ENCODE results near the gene SLC11A2.
"Not testable (repeated sequence)": the region's sequence is repeated elsewhere in the genome, so short reads cannot be mapped to it uniquely, and the experiment has no call there.

SLC11A2 gene

GRCh38 chr12:50988871-50989270, 37.3 kb downstream of the SLC11A2 start:
- no peak for DNase-seq

DNA sequence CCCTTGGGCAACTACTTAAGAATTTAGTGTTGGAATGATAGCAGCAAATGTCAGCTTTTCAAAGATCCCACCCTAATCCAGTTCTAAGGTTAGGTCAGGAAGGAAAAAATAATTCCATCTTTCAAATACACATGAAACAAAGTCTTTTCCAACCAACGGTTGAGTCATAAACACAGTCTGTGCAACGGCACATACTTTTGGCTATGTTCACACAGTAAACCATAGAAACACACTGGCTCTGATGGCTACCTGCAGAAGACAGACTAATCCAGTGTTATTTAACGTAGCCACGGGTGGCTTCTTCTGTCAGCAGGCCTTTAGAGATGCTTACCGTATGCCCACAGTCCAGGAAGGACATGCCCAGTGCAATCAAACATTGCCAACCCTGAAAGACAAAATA, 38.1 kb downstream of the SLC11A2 start:
- no peak for DNase-seq

DNA sequence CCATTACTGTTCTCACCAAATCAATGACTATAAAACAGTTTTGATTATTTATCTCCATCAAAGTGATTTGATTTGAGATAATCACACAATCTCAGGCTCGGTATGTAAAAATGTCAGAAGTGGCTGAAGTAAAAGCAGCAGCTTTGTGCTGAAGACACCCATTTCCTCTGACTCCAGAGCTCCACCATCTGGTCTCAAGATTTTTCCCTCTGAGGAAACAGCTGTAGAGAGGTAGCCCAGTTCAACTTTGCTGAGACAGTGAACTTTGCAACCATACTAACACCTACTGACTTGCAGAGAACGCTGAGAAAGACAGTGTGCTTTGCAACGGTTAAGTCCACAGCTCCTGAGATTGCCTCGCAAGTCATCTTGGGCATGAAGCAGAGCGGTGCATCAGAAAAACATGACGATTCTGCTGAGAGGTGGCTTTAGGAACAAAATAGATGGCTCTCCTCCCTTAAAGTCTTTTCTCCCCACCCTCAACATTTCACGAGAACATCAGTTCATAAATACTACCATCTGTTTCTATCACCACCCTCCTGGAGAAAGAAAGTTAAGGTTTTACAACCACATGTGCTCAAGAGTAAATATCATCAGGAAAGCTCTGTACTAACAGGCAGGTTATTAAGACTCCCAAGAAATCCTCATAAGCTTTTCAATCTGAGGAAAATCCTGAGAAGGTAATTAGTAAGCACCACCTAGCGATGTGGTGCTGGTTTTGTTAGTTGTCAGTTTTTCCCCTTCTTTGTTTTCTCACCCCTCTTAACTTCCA, 39.0 kb downstream of the SLC11A2 start:
- DNase-seq, result no peak

- DNase-seq, result no peak
Measured at GRCh38 chr12:50985322-50985721, 40.9 kb downstream of the SLC11A2 start.

GRCh38 chr12:50984586-50985298, 41.4 kb downstream of the SLC11A2 start:
- no peak for DNase-seq

GRCh38 chr12:50981319-50982239, 44.6 kb downstream of the SLC11A2 start:
- DNase-seq, result no peak

DNA sequence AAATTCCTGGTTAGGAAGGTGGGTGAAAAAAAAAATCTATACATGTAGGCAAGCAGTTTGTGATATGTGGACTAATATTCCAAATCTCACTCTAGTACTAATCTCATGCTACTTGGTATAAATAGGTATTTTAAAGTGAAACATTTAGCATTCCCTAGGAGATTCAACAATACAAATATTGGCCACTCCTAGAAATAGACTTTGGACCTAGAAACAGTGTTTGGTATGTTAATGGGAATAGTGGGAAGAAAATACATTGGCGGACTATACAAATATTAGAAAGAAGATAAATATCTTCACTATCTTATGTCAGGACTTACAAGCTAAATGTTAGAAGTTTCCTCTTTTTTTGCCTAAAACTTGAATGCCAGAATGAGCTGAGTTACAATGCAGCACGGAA, 45.6 kb downstream of the SLC11A2 start:
- no peak for DNase-seq

- DNase-seq, result peak; percentile 42
Measured at GRCh38 chr12:50979369-50980052, 46.7 kb downstream of the SLC11A2 start.

GRCh38 chr12:50971946-50972345, 54.2 kb downstream of the SLC11A2 start:
- DNase-seq, result no peak

- DNase-seq, result no peak
Measured at GRCh38 chr12:50964432-50964831, 61.8 kb downstream of the SLC11A2 start.

DNA sequence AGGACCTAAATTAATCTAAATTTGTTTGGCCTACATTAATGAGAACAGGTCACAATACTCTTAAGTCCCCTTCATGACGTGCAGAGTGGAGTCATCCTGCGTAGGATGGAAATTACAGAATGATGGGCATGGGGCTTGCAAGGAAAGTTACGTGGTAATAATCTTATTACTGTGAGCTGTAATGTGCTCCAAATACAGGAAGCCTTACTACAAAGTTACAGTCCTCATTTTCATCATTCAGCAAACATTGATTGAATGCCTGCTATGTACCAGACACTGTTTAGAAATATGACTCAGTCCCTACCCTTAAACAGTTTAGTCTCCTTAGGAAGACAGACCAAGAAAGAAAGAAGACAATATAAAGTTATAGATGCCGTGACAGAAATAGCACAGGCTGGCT, 64.5 kb downstream of the SLC11A2 start:
- no peak for DNase-seq

DNA sequence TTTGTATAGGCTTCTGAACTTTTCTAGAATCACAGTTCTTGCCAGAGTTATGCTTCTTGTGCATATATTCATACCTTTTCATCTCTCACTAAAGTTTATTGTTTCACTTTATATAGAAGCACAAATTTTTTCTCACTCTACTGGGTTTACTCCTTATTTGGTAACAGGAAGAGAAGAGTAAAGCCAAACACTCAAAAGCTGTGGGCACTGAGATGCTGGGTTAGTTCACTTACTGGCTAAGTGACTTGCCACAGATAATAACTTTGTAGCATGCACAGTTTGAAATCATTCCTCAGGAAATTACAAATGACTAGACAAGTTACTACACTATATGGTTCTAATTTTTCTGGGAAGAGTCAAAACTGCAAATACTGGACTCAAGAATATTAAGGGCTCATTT, 66.1 kb downstream of the SLC11A2 start:
- DNase-seq, result no peak

GRCh38 chr12:50955697-50956096, 70.5 kb downstream of the SLC11A2 start:
- no peak for DNase-seq

DNA sequence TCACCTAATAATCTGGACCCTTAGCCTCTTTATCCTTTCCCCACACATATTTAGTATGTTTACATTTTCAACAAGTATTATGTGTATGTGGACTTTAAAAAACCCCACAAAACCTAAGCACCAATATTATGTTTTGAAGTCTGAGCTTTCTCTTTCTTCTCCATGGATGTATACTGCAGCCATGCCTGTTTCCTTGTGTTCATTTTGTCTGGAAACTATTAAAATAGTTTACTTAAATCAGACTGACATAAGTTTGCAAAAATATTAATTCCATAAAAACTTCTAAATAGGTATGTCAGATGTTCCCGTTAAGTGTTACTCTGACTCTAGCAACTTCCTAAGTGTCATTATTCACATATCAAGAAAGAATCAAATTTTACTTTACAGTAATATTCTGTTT, 70.9 kb downstream of the SLC11A2 start:
- no peak for DNase-seq

GRCh38 chr12:50954789-50955188, 71.4 kb downstream of the SLC11A2 start:
- DNase-seq, result not testable (repeated sequence)

DNA sequence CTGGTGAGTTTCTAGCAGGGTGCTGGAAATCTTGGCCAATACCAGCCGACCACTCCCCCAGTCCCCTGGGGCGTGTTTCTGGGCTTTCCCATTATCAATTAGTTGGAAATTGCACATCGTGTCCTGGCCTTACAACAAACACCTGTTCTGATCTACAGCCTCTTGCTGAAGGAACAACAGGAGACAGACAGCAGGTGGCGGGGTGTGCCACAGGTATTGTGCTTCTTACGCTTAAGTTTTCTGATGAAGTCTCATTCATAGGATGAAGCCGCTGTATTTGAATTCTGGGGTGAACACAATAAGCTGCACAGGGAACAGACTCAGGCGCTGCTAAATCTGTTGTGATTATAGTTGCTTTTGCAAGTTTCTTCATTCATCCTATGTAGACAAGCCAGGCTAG, 73.1 kb downstream of the SLC11A2 start:
- no peak for DNase-seq

DNA sequence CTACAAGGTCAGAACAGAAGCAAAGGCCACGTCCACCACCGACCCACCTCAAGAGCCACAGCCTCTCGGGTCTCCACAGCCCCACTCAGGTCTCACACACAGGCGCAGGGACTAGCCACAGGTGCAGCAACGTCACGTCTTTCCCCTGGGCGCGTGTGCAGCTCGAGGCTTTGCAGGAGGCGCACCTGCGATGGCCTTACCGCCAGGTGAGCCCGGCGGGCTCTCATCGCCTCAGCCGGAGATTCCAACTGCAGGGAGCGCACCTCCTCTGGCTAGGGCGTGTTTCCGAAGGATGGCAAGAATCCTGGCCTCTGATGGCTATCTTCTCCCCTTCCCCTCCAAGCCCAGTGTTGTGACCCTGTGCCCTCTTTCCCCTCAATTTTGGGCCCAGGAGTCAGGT, 73.7 kb downstream of the SLC11A2 start, which contains the start of gene HIGD1C:
TSS of gene HIGD1C (plus strand) at position 35 of the 400 bp plus-strand sequence. CDS start 1,455 bp downstream, outside the sequence.
- DNase-seq, result no peak

GRCh38 chr12:50951112-50951511, 75.1 kb downstream of the SLC11A2 start:
- DNase-seq, result no peak

DNA sequence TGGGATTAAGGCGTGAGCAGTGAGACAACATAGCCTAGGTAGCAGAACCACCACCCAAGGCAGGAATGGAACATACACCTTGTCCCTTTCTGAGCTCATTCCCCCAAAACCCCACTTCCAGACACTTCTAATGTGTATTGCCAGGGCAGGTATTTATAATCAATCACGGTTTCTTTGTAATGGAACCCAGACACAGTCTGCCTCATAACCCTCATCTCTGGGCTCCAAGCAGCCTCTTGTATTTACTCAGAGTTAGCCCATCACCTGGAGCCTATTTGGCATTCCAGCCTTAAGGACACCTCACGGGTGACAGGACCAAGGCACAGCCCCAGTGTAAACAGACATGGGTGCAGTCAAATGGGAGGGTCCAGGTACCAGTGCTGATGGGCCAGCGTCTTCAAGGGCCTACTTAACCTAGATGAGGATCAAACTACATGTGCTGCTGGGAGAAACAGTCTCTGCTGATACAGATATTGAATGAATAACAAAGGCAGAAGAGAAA, 76.3 kb downstream of the SLC11A2 start:
- no peak for DNase-seq

- no peak for DNase-seq
Measured at GRCh38 chr12:50948798-50949197, 77.4 kb downstream of the SLC11A2 start.

GRCh38 chr12:50947933-50948626, 78.1 kb downstream of the SLC11A2 start:
- no peak for DNase-seq

DNA sequence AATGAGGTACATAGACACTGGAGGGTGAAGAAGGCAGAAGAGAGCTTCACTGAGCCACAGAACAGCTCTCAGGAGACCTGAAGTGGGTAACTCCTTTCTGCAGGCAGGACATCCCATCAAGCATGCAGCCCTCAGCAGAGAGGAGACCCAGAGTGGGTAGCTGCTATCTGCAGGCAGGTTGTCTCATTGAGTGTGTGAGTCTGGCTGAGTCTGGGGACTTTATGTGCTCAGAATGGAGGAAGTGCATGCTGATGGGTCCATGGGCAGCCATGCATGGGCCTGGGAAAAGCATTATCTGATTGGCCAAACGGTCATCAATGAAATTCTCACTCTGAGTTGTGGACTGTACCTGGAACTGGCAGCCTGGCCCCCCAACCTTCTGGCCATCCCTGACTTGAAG, 88.5 kb downstream of the SLC11A2 start:
- no peak for DNase-seq
